Caco-2 (cell line): ENCODE data around the gene HOXA7. TPM values are rescaled to one million over a fixed set of nuclear protein-coding genes. Genes with fewer than 3 reads are reported as not detected.

Source experiments
- BruUV-seq: library from RNA; stranded (reverse); fragments of 400-500 nt; replicated peaks from 2 replicates; lab custom pipeline; 2021; lab: Mats Ljungman, UMichigan
- CTCF ChIA-PET: fragments of 300-600 bp; sonication (Branson Sonifier 250); formaldehyde crosslinking; loops from one replicate; lab custom pipeline; 2022; ENCODE audit warnings: antibody characterized with exemption; lab: Charles Lee
- POLR2A ChIA-PET: fragments of 300-600 bp; sonication (Branson Sonifier 250); formaldehyde crosslinking; loops from one replicate; lab custom pipeline; 2022; ENCODE audit warnings: antibody characterized with exemption; lab: Charles Lee
- DNase-seq, 2 experiments: peaks; one replicate each; pipeline versions ENCODE4 v3.0.0 to v3.0.0-alpha.2; 2020 to 2022
- H3K27me3 ChIP-seq: replicated peaks from 2 replicates; pipeline ENCODE4 v1.6.0; 2011; ENCODE audit warnings: low read length; ENCODE audit not compliant: control insufficient read depth, insufficient read depth
- H3K36me3 ChIP-seq: 2 replicates; pipeline ENCODE4 v1.5.1; 2011; ENCODE audit warnings: low read length; ENCODE audit not compliant: control insufficient read depth, insufficient read depth
- H3K4me1 ChIP-seq: fragments of 250-450 bp; sonication (Bioruptor Pico); 2 replicates; pipeline ENCODE4 v1.5.1; 2020; ENCODE audit warnings: mild to moderate bottlenecking
- H3K4me3 ChIP-seq: 2 replicates; pipeline ENCODE4 v1.5.1; 2011; ENCODE audit warnings: low read depth, mild to moderate bottlenecking, control low read depth, low read length
- H3K9me3 ChIP-seq: fragments of 250-450 bp; sonication (Bioruptor Pico); 2 replicates; pipeline ENCODE4 v1.5.1; 2020; ENCODE audit warnings: mild to moderate bottlenecking, moderate library complexity
- H3K27ac Mint-ChIP-seq: one replicate; pipeline ENCODE4 v1.8.0; 2022; ENCODE audit warnings: mixed read lengths; ENCODE audit not compliant: unreplicated experiment
- H3K27me3 Mint-ChIP-seq: one replicate; pipeline ENCODE4 v1.8.0; 2022; ENCODE audit warnings: mixed read lengths; ENCODE audit not compliant: insufficient read depth, unreplicated experiment
- H3K36me3 Mint-ChIP-seq: one replicate; pipeline ENCODE4 v1.8.0; 2022; ENCODE audit warnings: mild to moderate bottlenecking, mixed read lengths; ENCODE audit not compliant: insufficient read depth, unreplicated experiment
- H3K4me1 Mint-ChIP-seq: one replicate; pipeline ENCODE4 v1.8.0; 2022; ENCODE audit warnings: low read depth, mixed read lengths; ENCODE audit not compliant: unreplicated experiment
- H3K4me3 Mint-ChIP-seq: one replicate; pipeline ENCODE4 v1.8.0; 2022; ENCODE audit warnings: mild to moderate bottlenecking, moderate library complexity, mixed read lengths; ENCODE audit not compliant: unreplicated experiment
- H3K9me3 Mint-ChIP-seq: one replicate; pipeline ENCODE4 v1.8.0; 2022; ENCODE audit warnings: mixed read lengths; ENCODE audit not compliant: unreplicated experiment
- intact Hi-C: fragments of 100-400 bp; cut with micrococcal nuclease; formaldehyde crosslinking; loops from one replicate; pipeline ENCODE4 v1.10.0; 2022; ENCODE audit not compliant: unreplicated experiment
- total RNA-seq: library from RNA; stranded (reverse); gene quantifications from 2 replicates; pipeline ENCODE4 v1.2.3, GENCODE V29; 2022
- TF ChIP-seq, protein P1 (sequence below), 2 experiments: fragments of 200-600 bp in 1 of 2; IDR thresholded peaks; 1 replicate in 1 of 2; 2 replicates in 1 of 2; pipeline versions ENCODE4 v1.5.1 to v1.8.0; 2011 to 2022; ENCODE audit warnings: antibody characterized with exemption in 1 of 2, control low read depth in 1 of 2, inconsistent platforms in 1 of 2, low read depth in 1 of 2, low read length in 1 of 2, mild to moderate bottlenecking in 1 of 2, moderate library complexity in 1 of 2; ENCODE audit not compliant: insufficient read depth in 1 of 2, severe bottlenecking in 1 of 2, unreplicated experiment in 1 of 2

Gene HOXA7
- total RNA-seq, 1 experiment from 2014 or later: 19.9 TPM

DNA sequence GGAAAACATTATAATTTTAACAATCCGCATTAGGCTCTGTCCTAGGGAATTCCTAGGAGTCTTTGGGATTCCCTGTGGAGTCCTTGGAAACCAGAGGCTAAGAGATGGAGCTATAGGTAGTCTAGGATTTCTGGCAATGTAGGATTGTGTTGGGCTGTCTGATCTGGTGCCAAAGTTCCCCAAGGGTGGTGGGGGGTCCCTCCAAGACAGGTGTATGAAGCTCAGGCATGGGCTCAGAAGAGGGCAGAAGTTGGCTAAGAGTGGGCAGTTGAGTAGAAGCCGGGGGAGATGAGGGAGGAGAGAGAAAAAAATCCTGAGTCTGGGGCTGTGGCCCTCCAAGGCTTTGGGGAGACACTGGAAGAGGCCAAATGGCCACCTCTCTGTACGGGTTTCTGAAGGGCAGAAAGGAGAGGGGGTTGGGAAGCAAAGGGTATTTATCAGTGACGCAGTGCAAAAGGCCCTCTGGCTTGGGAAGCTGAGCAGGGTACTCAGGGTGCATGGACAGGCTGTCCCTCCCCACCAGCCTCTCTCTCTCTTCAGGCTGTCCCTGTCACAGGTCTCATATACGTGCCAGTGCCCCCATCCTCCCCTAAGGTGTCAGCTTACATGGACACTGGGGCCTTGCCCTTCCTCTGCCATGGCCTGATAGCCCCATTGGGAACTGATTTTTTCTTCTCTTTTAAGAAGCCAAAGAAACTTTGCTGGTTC is 9.8 kb downstream of the HOXA7 start:
- BruUV-seq: no TSS peak
- CTCF ChIA-PET: interaction anchor here (0.5 to 1.1 kb wide), 2 partner anchors 14 to 37 kb away, joined by 4 to 9 read pairs; no protein-coding TSS in a partner anchor

DNA sequence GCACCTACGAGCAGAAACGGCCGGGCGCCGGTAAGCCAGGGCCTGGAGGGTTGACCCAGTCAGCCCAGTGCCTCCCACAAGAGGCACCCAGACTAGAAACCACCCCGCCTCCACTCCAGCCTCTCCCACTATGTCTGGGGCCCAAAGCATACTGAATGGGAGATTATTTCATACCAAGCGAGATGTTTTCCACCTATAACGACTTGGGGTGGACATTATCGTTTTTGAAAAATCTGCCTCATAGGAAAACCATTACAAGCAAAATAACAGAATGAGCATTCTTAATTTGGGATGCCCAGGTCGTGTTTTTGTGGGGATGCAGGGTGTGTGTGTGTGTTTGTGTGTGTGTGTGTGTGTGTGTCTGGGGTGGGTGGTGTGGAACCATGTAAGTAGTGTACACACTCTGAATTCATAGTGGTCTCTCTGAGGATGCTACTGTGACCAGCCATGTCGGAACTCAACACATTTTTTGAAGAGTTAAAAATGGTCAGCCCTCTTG is 10.5 kb downstream of the HOXA7 start:
- Mint-ChIP-seq H3K4me1 (no peaks in the 10 kb centered on the region), H3K27ac (no peak overlapping the region), H3K27me3 (no peaks in the 10 kb centered on the region), H3K36me3 (peaks cover 11% of the 10 kb centered on the region), H3K4me3 (peak overlapping the region; percentile 27), H3K9me3 (no peaks in the 10 kb centered on the region)
- Histone ChIP-seq H3K4me1 (peaks cover 24% of the 10 kb centered on the region), H3K9me3 (no peaks in the 10 kb centered on the region), H3K27me3 (no peaks in the 10 kb centered on the region), H3K36me3 (no peaks in the 10 kb centered on the region; the same call in 1 of the 2 replicates), H3K4me3 (no peak overlapping the region)
- POLR2A ChIA-PET: no interaction called here
- no TSS peak for BruUV-seq
- intact Hi-C loops: no loop called here
- no peak for DNase-seq
- TF ChIP-seq, protein P1, sequence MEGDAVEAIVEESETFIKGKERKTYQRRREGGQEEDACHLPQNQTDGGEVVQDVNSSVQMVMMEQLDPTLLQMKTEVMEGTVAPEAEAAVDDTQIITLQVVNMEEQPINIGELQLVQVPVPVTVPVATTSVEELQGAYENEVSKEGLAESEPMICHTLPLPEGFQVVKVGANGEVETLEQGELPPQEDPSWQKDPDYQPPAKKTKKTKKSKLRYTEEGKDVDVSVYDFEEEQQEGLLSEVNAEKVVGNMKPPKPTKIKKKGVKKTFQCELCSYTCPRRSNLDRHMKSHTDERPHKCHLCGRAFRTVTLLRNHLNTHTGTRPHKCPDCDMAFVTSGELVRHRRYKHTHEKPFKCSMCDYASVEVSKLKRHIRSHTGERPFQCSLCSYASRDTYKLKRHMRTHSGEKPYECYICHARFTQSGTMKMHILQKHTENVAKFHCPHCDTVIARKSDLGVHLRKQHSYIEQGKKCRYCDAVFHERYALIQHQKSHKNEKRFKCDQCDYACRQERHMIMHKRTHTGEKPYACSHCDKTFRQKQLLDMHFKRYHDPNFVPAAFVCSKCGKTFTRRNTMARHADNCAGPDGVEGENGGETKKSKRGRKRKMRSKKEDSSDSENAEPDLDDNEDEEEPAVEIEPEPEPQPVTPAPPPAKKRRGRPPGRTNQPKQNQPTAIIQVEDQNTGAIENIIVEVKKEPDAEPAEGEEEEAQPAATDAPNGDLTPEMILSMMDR (IDR thresholded peaks at IDR 0.05; ENCODE audit: insufficient read depth in 1 of 2, low read depth in 1 of 2, low read length in 1 of 2, severe bottlenecking in 1 of 2, unreplicated experiment in 1 of 2): no peak
- CTCF ChIA-PET: interaction anchor here (0.7 to 1.1 kb wide), 2 partner anchors 15 to 698 kb away, joined by 4 to 5 read pairs; no protein-coding TSS in a partner anchor

More for the DNA sequence above, 9.8 kb downstream of the HOXA7 start:
- Histone ChIP-seq H3K27me3 (no peaks in the 10 kb centered on the region), H3K4me3 (peak overlapping the region; percentile 46; the same call in 1 of the 2 replicates), H3K9me3 (no peaks in the 10 kb centered on the region), H3K36me3 (no peaks in the 10 kb centered on the region; the same call in 1 of the 2 replicates), H3K4me1 (peaks cover 26% of the 10 kb centered on the region)
- no peaks in the 10 kb centered on the region for H3K4me1 Mint-ChIP-seq
- intact Hi-C loops: no loop called here
- H3K4me3 Mint-ChIP-seq: peak overlapping the region; percentile 73
- H3K27me3 Mint-ChIP-seq: no peaks in the 10 kb centered on the region
- no peaks in the 10 kb centered on the region for H3K9me3 Mint-ChIP-seq
- DNase-seq: peak in 1 of 2 experiments; percentile 33
- POLR2A ChIA-PET: no interaction called here
- peaks cover 16% of the 10 kb centered on the region for H3K36me3 Mint-ChIP-seq
- TF ChIP-seq, protein P1 (IDR thresholded peaks at IDR 0.05; ENCODE audit: insufficient read depth in 1 of 2, low read depth in 1 of 2, low read length in 1 of 2, severe bottlenecking in 1 of 2, unreplicated experiment in 1 of 2): no peak
- H3K27ac Mint-ChIP-seq: peak overlapping the region; percentile 1

DNA sequence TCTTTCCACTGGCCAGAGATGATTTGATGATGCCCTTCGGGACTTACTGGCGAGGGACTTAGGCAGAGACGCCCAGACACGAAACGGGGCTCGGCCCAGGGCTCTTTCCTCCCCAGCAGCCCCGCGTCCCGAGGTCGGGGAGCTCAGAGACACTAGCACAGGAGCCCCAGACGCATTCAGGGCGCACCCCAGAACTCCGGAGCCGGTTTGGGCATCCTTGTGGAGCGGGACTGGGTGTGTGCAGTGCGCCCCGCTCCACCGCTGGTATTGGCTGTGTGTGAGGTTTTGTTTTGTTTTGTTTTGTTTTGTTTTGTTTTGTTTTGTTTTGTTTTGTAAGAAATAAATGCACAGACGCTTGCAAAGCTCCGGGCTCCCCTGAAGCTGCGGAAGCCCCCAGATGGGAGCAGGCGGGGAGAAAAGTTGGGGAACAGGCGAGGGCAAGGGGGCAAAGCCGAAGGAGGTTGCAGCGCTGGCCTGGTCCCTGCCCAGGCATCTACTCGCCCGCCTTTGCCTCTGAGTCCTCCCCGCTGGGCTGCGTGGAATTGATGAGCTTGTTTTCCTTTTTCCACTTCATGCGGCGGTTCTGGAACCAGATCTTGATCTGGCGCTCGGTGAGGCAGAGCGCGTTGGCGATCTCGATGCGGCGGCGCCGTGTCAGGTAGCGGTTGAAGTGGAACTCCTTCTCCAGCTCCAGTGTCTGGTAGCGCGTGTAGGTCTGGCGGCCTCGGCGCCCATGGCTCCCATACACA is 11.1 kb downstream of the HOXA7 start:
- TF ChIP-seq, protein P1 (IDR thresholded peaks at IDR 0.05; ENCODE audit: insufficient read depth in 1 of 2, low read depth in 1 of 2, low read length in 1 of 2, severe bottlenecking in 1 of 2, unreplicated experiment in 1 of 2): no peak
- Mint-ChIP-seq H3K9me3 (no peaks in the 10 kb centered on the region), H3K36me3 (peaks cover 11% of the 10 kb centered on the region), H3K27me3 (no peaks in the 10 kb centered on the region), H3K4me3 (no peak overlapping the region), H3K27ac (no peak overlapping the region), H3K4me1 (no peaks in the 10 kb centered on the region)
- peaks cover 24% of the 10 kb centered on the region for H3K4me1 ChIP-seq
- BruUV-seq: no TSS peak
- H3K9me3 ChIP-seq: no peaks in the 10 kb centered on the region
- ChIA-PET POLR2A (no interaction called here), CTCF (interaction anchor here (0.7 to 1.1 kb wide), 2 partner anchors 16 to 697 kb away, joined by 4 to 5 read pairs; no protein-coding TSS in a partner anchor)
- no peaks in the 10 kb centered on the region for H3K27me3 ChIP-seq
- DNase-seq: peak in 1 of 2 experiments; percentile 19
- H3K4me3 ChIP-seq: no peak overlapping the region
- intact Hi-C loops: no loop called here
- no peaks in the 10 kb centered on the region; the same call in 1 of the 2 replicates for H3K36me3 ChIP-seq
